GM06990 (cell line): ENCODE results near the gene SERPINH1.

Source experiments
- DNase-seq: peaks from one replicate; pipeline ENCODE4 v3.0.0-alpha.2; 2011; ENCODE audit not compliant: insufficient read length; ENCODE audit errors: extremely low read depth
- H3K27me3 ChIP-seq: replicated peaks from 2 replicates; pipeline ENCODE4 v1.6.0; 2011; ENCODE audit warnings: low read length; ENCODE audit not compliant: control insufficient read depth, insufficient read depth
- H3K36me3 ChIP-seq: 2 replicates; pipeline ENCODE4 v1.5.1; 2011; ENCODE audit warnings: low read length; ENCODE audit not compliant: control insufficient read depth, insufficient read depth
- H3K4me3 ChIP-seq: replicated peaks from 2 replicates; pipeline ENCODE4 v1.5.1; 2011; ENCODE audit warnings: low read depth, mild to moderate bottlenecking, control low read depth, low read length
- CTCF ChIP-seq: IDR thresholded peaks from 2 replicates; pipeline ENCODE4 v1.5.1; 2011; ENCODE audit warnings: low read length, control low read depth, mild to moderate bottlenecking, inconsistent platforms; ENCODE audit not compliant: insufficient read depth, poor library complexity, severe bottlenecking

Gene SERPINH1

GRCh38 chr11:75594211-75594610 is 32.2 kb downstream of the SERPINH1 start:
- Histone ChIP-seq H3K27me3 (peaks cover 3% of the 10 kb centered on the region), H3K4me3 (no peak overlapping the region), H3K36me3 (no peaks in the 10 kb centered on the region)
- no peak for DNase-seq
- no peak for TF ChIP-seq CTCF

GRCh38 chr11:75595429-75595828 is 33.4 kb downstream of the SERPINH1 start:
- Histone ChIP-seq H3K27me3 (peaks cover 3% of the 10 kb centered on the region), H3K4me3 (no peak overlapping the region), H3K36me3 (no peaks in the 10 kb centered on the region)
- TF ChIP-seq CTCF: no peak
- DNase-seq: no peak

GRCh38 chr11:75596914-75597313 is 34.9 kb downstream of the SERPINH1 start:
- Histone ChIP-seq H3K4me3 (no peak overlapping the region), H3K27me3 (peaks cover 3% of the 10 kb centered on the region), H3K36me3 (no peaks in the 10 kb centered on the region)
- no peak for DNase-seq
- no peak for TF ChIP-seq CTCF

- no peak for DNase-seq
- H3K36me3 ChIP-seq: no peaks in the 10 kb centered on the region
- H3K4me3 ChIP-seq: no peak overlapping the region
- peak; percentile 79 for TF ChIP-seq CTCF
- peaks cover 3% of the 10 kb centered on the region for H3K27me3 ChIP-seq
Observed at GRCh38 chr11:75597636-75598035, 35.6 kb downstream of the SERPINH1 start.

- no peaks in the 10 kb centered on the region for H3K36me3 ChIP-seq
- peaks cover 3% of the 10 kb centered on the region for H3K27me3 ChIP-seq
- no peak overlapping the region for H3K4me3 ChIP-seq
- TF ChIP-seq CTCF: no peak
- DNase-seq: no peak
Observed at GRCh38 chr11:75598264-75598663, 36.2 kb downstream of the SERPINH1 start.

GRCh38 chr11:75598900-75599299 is 36.8 kb downstream of the SERPINH1 start:
- Histone ChIP-seq H3K36me3 (no peaks in the 10 kb centered on the region), H3K27me3 (peaks cover 3% of the 10 kb centered on the region), H3K4me3 (no peak overlapping the region)
- no peak for TF ChIP-seq CTCF
- DNase-seq: no peak
